Trophoblast cell (in vitro differentiated cells and primary cell): ENCODE data around the gene AQP5.
"Not testable (repeated sequence)": the region's sequence is repeated elsewhere in the genome, so short reads cannot be mapped to it uniquely, and the experiment has no call there.

Experiments
- DNase-seq, 2 donors: peaks; one replicate each; pipeline ENCODE4 v3.0.0-alpha.2; 2016
- H2AFZ ChIP-seq: 2 replicates; pipeline ENCODE4 v1.6.1; 2013; ENCODE audit warnings: low read length, moderate library complexity, mild to moderate bottlenecking; ENCODE audit not compliant: insufficient read depth, poor library complexity
- H2AK5ac ChIP-seq: 2 replicates; pipeline ENCODE4 v1.6.1; 2013; ENCODE audit warnings: mild to moderate bottlenecking, low read length
- H2BK120ac ChIP-seq: 2 replicates; pipeline ENCODE4 v1.6.1; 2013; ENCODE audit warnings: low read length, mild to moderate bottlenecking, moderate library complexity; ENCODE audit not compliant: insufficient read depth, poor library complexity
- H2BK12ac ChIP-seq: 2 replicates; pipeline ENCODE4 v1.6.1; 2013; ENCODE audit warnings: mild to moderate bottlenecking, low read length, moderate library complexity
- H2BK5ac ChIP-seq: 2 replicates; pipeline ENCODE4 v1.6.1; 2013; ENCODE audit warnings: low read length, low read depth, moderate library complexity, mild to moderate bottlenecking; ENCODE audit not compliant: poor library complexity
- H3K14ac ChIP-seq: 2 replicates; pipeline ENCODE4 v1.6.1; 2013; ENCODE audit warnings: mild to moderate bottlenecking, low read length
- H3K18ac ChIP-seq: 2 replicates; pipeline ENCODE4 v1.6.1; 2013; ENCODE audit warnings: mild to moderate bottlenecking, low read length
- H3K23ac ChIP-seq: 2 replicates; pipeline ENCODE4 v1.6.1; 2013; ENCODE audit warnings: low read length
- H3K27ac ChIP-seq: 2 replicates; pipeline ENCODE4 v1.5.1; 2013; ENCODE audit warnings: low read depth, mild to moderate bottlenecking, inconsistent platforms, low read length, moderate library complexity
- H3K27me3 ChIP-seq: 2 replicates; pipeline ENCODE4 v1.6.1; 2013; ENCODE audit warnings: inconsistent platforms, mild to moderate bottlenecking, low read length, moderate library complexity; ENCODE audit not compliant: insufficient read depth
- H3K36me3 ChIP-seq, 2 experiments: 1 replicate in 1 of 2; 2 replicates in 1 of 2; pipeline ENCODE4 v1.6.1; 2013; ENCODE audit warnings: low read length in 2 of 2, mild to moderate bottlenecking in 2 of 2, moderate library complexity in 1 of 2; ENCODE audit not compliant: insufficient read depth in 2 of 2, control insufficient read depth in 1 of 2
- H3K4ac ChIP-seq: 2 replicates; pipeline ENCODE4 v1.6.1; 2013; ENCODE audit warnings: low read depth, mild to moderate bottlenecking, low read length, moderate library complexity
- H3K4me1 ChIP-seq, 2 experiments: 1 replicate in 1 of 2; 2 replicates in 1 of 2; pipeline ENCODE4 v1.6.1; 2013; ENCODE audit warnings: low read length in 2 of 2, mild to moderate bottlenecking in 2 of 2, moderate library complexity in 1 of 2; ENCODE audit not compliant: insufficient read depth in 2 of 2, control insufficient read depth in 1 of 2
- H3K4me2 ChIP-seq: 2 replicates; pipeline ENCODE4 v1.6.1; 2013; ENCODE audit warnings: inconsistent platforms, mild to moderate bottlenecking, low read length, moderate library complexity
- H3K4me3 ChIP-seq: 2 replicates; pipeline ENCODE4 v1.5.1; 2013; ENCODE audit warnings: mild to moderate bottlenecking, low read depth, low read length, inconsistent platforms
- H3K79me1 ChIP-seq: one replicate; pipeline ENCODE4 v1.6.1; 2013; ENCODE audit warnings: low read length
- H3K79me2 ChIP-seq: 2 replicates; pipeline ENCODE4 v1.6.1; 2013; ENCODE audit warnings: low read length, mild to moderate bottlenecking; ENCODE audit not compliant: control insufficient read depth, insufficient read depth, poor library complexity
- H3K9ac ChIP-seq: 2 replicates; pipeline ENCODE4 v1.6.1; 2013; ENCODE audit warnings: mild to moderate bottlenecking, low read length
- H3K9me3 ChIP-seq: 2 replicates; pipeline ENCODE4 v1.6.1; 2013; ENCODE audit warnings: low read depth, mild to moderate bottlenecking, control low read depth, inconsistent platforms, low read length; ENCODE audit not compliant: insufficient read depth
- H4K12ac ChIP-seq: 2 replicates; pipeline ENCODE4 v1.6.1; 2013; ENCODE audit warnings: low read depth, mild to moderate bottlenecking, low read length, moderate library complexity
- H4K8ac ChIP-seq: 2 replicates; pipeline ENCODE4 v1.6.1; 2013; ENCODE audit warnings: low read depth, mild to moderate bottlenecking, low read length, moderate library complexity
- H4K91ac ChIP-seq: one replicate; pipeline ENCODE4 v1.6.1; 2013; ENCODE audit warnings: low read depth, mild to moderate bottlenecking, low read length, moderate library complexity
- WGBS: extraction: QIAGEN DNeasy Blood & Tissue Kit; methylation state at CpG from one replicate; pipeline ENCODE4 v1.1.7; 2013; ENCODE audit warnings: missing lambda C conversion rate; ENCODE audit not compliant: insufficient read length, insufficient coverage; ENCODE audit errors: extremely low coverage; 5-methylcytosine and 5-hydroxymethylcytosine counted together

AQP5 gene

DNA sequence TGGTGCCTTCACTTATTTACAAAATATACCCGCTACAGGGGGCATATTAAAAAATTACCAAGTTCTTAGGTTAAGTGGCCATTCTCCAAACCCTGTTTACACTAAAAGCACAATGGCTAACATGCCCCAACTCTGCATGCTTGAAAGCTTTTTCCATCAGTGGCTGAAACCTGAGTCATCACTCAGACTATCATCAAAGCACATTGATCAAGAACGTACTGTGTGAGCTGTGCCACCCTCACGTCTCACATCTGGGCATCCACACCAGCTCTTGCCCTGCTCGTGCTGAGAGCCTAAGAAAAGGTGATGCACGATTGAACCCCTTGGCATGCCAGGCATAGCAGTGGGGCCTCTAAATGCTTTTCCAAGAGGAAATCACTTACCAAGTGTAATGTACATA lies 24.3 kb downstream of the AQP5 start:
- Histone ChIP-seq H3K9me3 (no peaks in the 10 kb centered on the region), H3K4ac (no peak overlapping the region), H3K4me3 (no peak overlapping the region), H2AK5ac (no peak overlapping the region), H2AFZ (no peak overlapping the region), H3K4me1 (no peaks in the 10 kb centered on the region), H2BK120ac (no peak overlapping the region), H3K79me2 (no peaks in the 10 kb centered on the region), H3K79me1 (no peaks in the 10 kb centered on the region), H4K8ac (no peak overlapping the region), H3K14ac (no peak overlapping the region), H3K27me3 (no peaks in the 10 kb centered on the region), H3K9ac (no peak overlapping the region), H3K18ac (no peak overlapping the region), H3K23ac (no peak overlapping the region), H3K36me3 (peaks cover 2 to 17% of the 10 kb centered on the region in 2 experiments), H2BK12ac (no peak overlapping the region), H3K4me2 (no peak overlapping the region), H2BK5ac (no peak overlapping the region), H4K91ac (no peak overlapping the region), H4K12ac (no peak overlapping the region), H3K27ac (no peak overlapping the region)
- no peak for DNase-seq
- WGBS: no CpG with 5 or more reads among the region's 5 CpGs

- H4K8ac ChIP-seq, H2AK5ac ChIP-seq, H3K9ac ChIP-seq, H2BK120ac ChIP-seq, DNase-seq, H3K4me2 ChIP-seq, H3K27ac ChIP-seq, H3K79me1 ChIP-seq, H2AFZ ChIP-seq, H3K4me3 ChIP-seq, H3K14ac ChIP-seq, H3K9me3 ChIP-seq, H2BK12ac ChIP-seq, H3K23ac ChIP-seq, H3K27me3 ChIP-seq, H4K12ac ChIP-seq, H3K79me2 ChIP-seq, H3K4me1 ChIP-seq, H3K4ac ChIP-seq, H4K91ac ChIP-seq, H2BK5ac ChIP-seq, H3K18ac ChIP-seq: not testable (repeated sequence)
- WGBS: no CpG with 5 or more reads among the region's 3 CpGs
- peaks cover 4 to 17% of the 10 kb centered on the region in 2 experiments for H3K36me3 ChIP-seq
Measured at GRCh38 chr12:49986476-49986875, 24.8 kb downstream of the AQP5 start.

GRCh38 chr12:49987625-49988303 lies 26.1 kb downstream of the AQP5 start:
- Histone ChIP-seq H3K14ac (no peak overlapping the region), H3K9me3 (no peaks in the 10 kb centered on the region), H3K18ac (no peak overlapping the region), H2AFZ (no peak overlapping the region), H3K27ac (no peak overlapping the region), H3K27me3 (no peaks in the 10 kb centered on the region), H4K12ac (no peak overlapping the region), H2BK12ac (no peak overlapping the region), H3K4me3 (no peak overlapping the region), H2BK120ac (no peak overlapping the region), H2BK5ac (no peak overlapping the region), H3K23ac (no peak overlapping the region), H3K79me2 (no peaks in the 10 kb centered on the region), H3K36me3 (peaks cover 8 to 24% of the 10 kb centered on the region in 2 experiments), H3K79me1 (no peaks in the 10 kb centered on the region), H4K8ac (no peak overlapping the region), H3K4me1 (no peaks in the 10 kb centered on the region), H2AK5ac (no peak overlapping the region), H3K4me2 (no peak overlapping the region), H3K4ac (no peak overlapping the region), H4K91ac (no peak overlapping the region), H3K9ac (no peak overlapping the region)
- WGBS: no CpG with 5 or more reads among the region's 4 CpGs
- DNase-seq: no peak

- WGBS: no CpG with 5 or more reads among the region's 2 CpGs
- H4K12ac ChIP-seq: not testable (repeated sequence)
Measured at GRCh38 chr12:49989400-49989799, 27.7 kb downstream of the AQP5 start.

More at GRCh38 chr12:49989400-49989799, 27.7 kb downstream of the AQP5 start:
- H3K9ac ChIP-seq, H3K4me2 ChIP-seq, H3K27me3 ChIP-seq, H4K8ac ChIP-seq, H2BK120ac ChIP-seq, H3K18ac ChIP-seq, H3K14ac ChIP-seq, H3K27ac ChIP-seq, H3K4me1 ChIP-seq, H3K23ac ChIP-seq, H3K79me2 ChIP-seq, H2BK5ac ChIP-seq, H2AK5ac ChIP-seq, H2AFZ ChIP-seq, H3K4ac ChIP-seq, H2BK12ac ChIP-seq, H4K91ac ChIP-seq, DNase-seq, H3K4me3 ChIP-seq, H3K9me3 ChIP-seq, H3K79me1 ChIP-seq: not testable (repeated sequence)
- H3K36me3 ChIP-seq: peaks cover 11 to 34% of the 10 kb centered on the region in 2 experiments
